CD14-positive monocyte (primary cell): ENCODE results near the gene FBXO30. TPM values are rescaled to one million over a fixed set of nuclear protein-coding genes. Genes with fewer than 3 reads are reported as not detected.

Experiments used
- DNase-seq, 3 donors: peaks; one replicate each; pipeline ENCODE4 v3.0.0-alpha.2; 2011 to 2022
- H2AFZ ChIP-seq: 2 replicates; pipeline ENCODE4 v1.6.0; 2012; ENCODE audit warnings: mild to moderate bottlenecking, low read depth, low read length, inconsistent platforms; ENCODE audit not compliant: insufficient read depth, poor library complexity, severe bottlenecking
- H3K27ac ChIP-seq, 2 donors: 1 replicate in 1 of 2; 2 replicates in 1 of 2; pipeline ENCODE4 v1.5.1; 2012 to 2013; ENCODE audit warnings: low read length in 2 of 2, control low read depth in 1 of 2, inconsistent platforms in 1 of 2, low read depth in 1 of 2, mild to moderate bottlenecking in 1 of 2
- H3K27me3 ChIP-seq, 2 donors: one replicate each; pipeline versions ENCODE4 v1.6.0 to v1.6.1; 2011 to 2013; ENCODE audit warnings: low read length in 2 of 2; ENCODE audit not compliant: control insufficient read depth in 2 of 2, insufficient read depth in 2 of 2
- H3K36me3 ChIP-seq, 2 donors: replicated peaks in 1 of 2; 1 replicate in 1 of 2; 2 replicates in 1 of 2; pipeline versions ENCODE4 v1.5.1 to v1.6.1; 2012 to 2013; ENCODE audit warnings: low read length in 2 of 2, control low read depth in 1 of 2, inconsistent platforms in 1 of 2, mild to moderate bottlenecking in 1 of 2; ENCODE audit not compliant: insufficient read depth in 2 of 2, control insufficient read depth in 1 of 2
- H3K4me1 ChIP-seq, 2 donors: 1 replicate in 1 of 2; 2 replicates in 1 of 2; pipeline versions ENCODE4 v1.5.1 to v1.6.1; 2012 to 2013; ENCODE audit warnings: low read length in 2 of 2, control low read depth in 1 of 2, inconsistent platforms in 1 of 2, mild to moderate bottlenecking in 1 of 2, moderate library complexity in 1 of 2; ENCODE audit not compliant: insufficient read depth in 2 of 2, control insufficient read depth in 1 of 2
- H3K4me2 ChIP-seq: replicated peaks from 2 replicates; pipeline ENCODE3; 2012; ENCODE audit warnings: low read length, moderate library complexity, mild to moderate bottlenecking; ENCODE audit not compliant: poor library complexity, severe bottlenecking; ENCODE audit errors: extremely low read depth
- H3K4me3 ChIP-seq, 3 experiments: fragments of 200-600 bp in 1 of 3; sonication (generic) in 1 of 3; replicated peaks in 1 of 3; 1 replicate in 2 of 3; 2 replicates in 1 of 3; pipeline ENCODE4 v1.5.1; 2011 to 2013; ENCODE audit warnings: low read length in 3 of 3, mild to moderate bottlenecking in 3 of 3, control low read depth in 2 of 3, low read depth in 2 of 3, inconsistent platforms in 1 of 3, moderate library complexity in 1 of 3
- H3K79me2 ChIP-seq: 2 replicates; pipeline ENCODE4 v1.6.0; 2012; ENCODE audit warnings: mild to moderate bottlenecking, control low read depth, inconsistent platforms, low read length, moderate library complexity; ENCODE audit not compliant: insufficient read depth
- H3K9ac ChIP-seq: 2 replicates; pipeline ENCODE4 v1.6.0; 2017; ENCODE audit warnings: low read length, mild to moderate bottlenecking; ENCODE audit not compliant: insufficient read depth, poor library complexity, severe bottlenecking
- H3K9me3 ChIP-seq, 2 donors: replicated peaks in 1 of 2; 1 replicate in 1 of 2; 2 replicates in 1 of 2; pipeline versions ENCODE4 v1.5.1 to v1.6.1; 2012 to 2013; ENCODE audit warnings: low read length in 2 of 2, control low read depth in 1 of 2; ENCODE audit not compliant: control insufficient read depth in 1 of 2, insufficient read depth in 1 of 2
- H4K20me1 ChIP-seq: 2 replicates; pipeline ENCODE4 v1.6.0; 2012; ENCODE audit warnings: mild to moderate bottlenecking, low read length, control low read depth, moderate library complexity; ENCODE audit not compliant: insufficient read depth
- H3K27ac Mint-ChIP-seq, 7 donors: one replicate each; pipeline ENCODE4 v1.8.0; 2020; ENCODE audit warnings: mild to moderate bottlenecking in 7 of 7, mixed read lengths in 7 of 7, moderate library complexity in 6 of 7, inconsistent platforms in 2 of 7
- H3K27me3 Mint-ChIP-seq, 3 donors: one replicate each; pipeline ENCODE4 v1.8.0; 2021 to 2022; ENCODE audit warnings: low read depth in 3 of 3, mild to moderate bottlenecking in 3 of 3, mixed read lengths in 3 of 3, moderate library complexity in 3 of 3, inconsistent platforms in 1 of 3
- H3K36me3 Mint-ChIP-seq, 2 donors: one replicate each; pipeline ENCODE4 v1.8.0; 2020; ENCODE audit warnings: mixed read lengths in 2 of 2, inconsistent platforms in 1 of 2, mild to moderate bottlenecking in 1 of 2
- H3K4me1 Mint-ChIP-seq: one replicate; pipeline ENCODE4 v1.8.0; 2020; ENCODE audit warnings: mild to moderate bottlenecking, mixed read lengths
- H3K4me3 Mint-ChIP-seq, 2 donors: one replicate each; pipeline ENCODE4 v1.8.0; 2020; ENCODE audit warnings: mild to moderate bottlenecking in 2 of 2, mixed read lengths in 2 of 2, moderate library complexity in 1 of 2
- H3K9me3 Mint-ChIP-seq, 7 donors: one replicate each; pipeline ENCODE4 v1.8.0; 2020 to 2022; ENCODE audit warnings: mixed read lengths in 7 of 7, mild to moderate bottlenecking in 6 of 7, moderate library complexity in 6 of 7, inconsistent platforms in 2 of 7
- CTCF ChIP-seq: fragments of 200-600 bp; IDR thresholded peaks from one replicate; pipeline ENCODE4 v1.8.0; 2022; ENCODE audit warnings: antibody characterized with exemption, mild to moderate bottlenecking
- WGBS: methylation state at CpG from one replicate; pipeline ENCODE4 v1.1.5; 2013; ENCODE audit warnings: missing lambda C conversion rate; ENCODE audit not compliant: insufficient coverage; 5-methylcytosine and 5-hydroxymethylcytosine counted together
- intact Hi-C, 2 donors: fragments of 100-400 bp; cut with micrococcal nuclease; formaldehyde crosslinking; loops; one replicate each; pipeline versions ENCODE4 v1.15.0 to v1.15.1; 2023
- polyA plus RNA-seq, 3 donors: library from polyadenylated mRNA; depleted of rRNA in 1 of 3; unstranded in 2 of 3; stranded (reverse) in 1 of 3; fragments of 300-500 nt in 2 of 3; fragments of >200 nt in 1 of 3; fragmentation: Illumina TruSeq in 2 of 3; gene quantifications; 1 replicate in 2 of 3; 2 replicates in 1 of 3; pipeline ENCODE4 v1.2.3, GENCODE V29; 2012 to 2021

The FBXO30 gene
- polyA plus RNA-seq, 3 donors = 0.83 to 1.7 (median 1.1) TPM

- H3K4me1 Mint-ChIP-seq = peaks cover 9% of the 10 kb centered on the region
- Histone ChIP-seq H3K4me2 (no peak overlapping the region), H3K79me2 (peaks cover 55% of the 10 kb centered on the region), H3K4me1 (no peaks in the 10 kb centered on the region), H3K27me3 (no peaks in the 10 kb centered on the region), H3K9ac (no peak overlapping the region), H3K36me3 (peaks cover 40 to 64% of the 10 kb centered on the region in 2 donors), H3K4me3 (no peak overlapping the region), H4K20me1 (peaks cover 83% of the 10 kb centered on the region), H2AFZ (no peak overlapping the region), H3K9me3 (no peaks in the 10 kb centered on the region), H3K27ac (no peak overlapping the region)
- intact Hi-C loops = no loop called here
- DNase-seq = no peak
- H3K9me3 Mint-ChIP-seq = peaks cover 0 to 3% (median 0%) of the 10 kb centered on the region in 7 donors
- H3K36me3 Mint-ChIP-seq = peaks cover 46 to 55% of the 10 kb centered on the region in 2 donors
- no peak for TF ChIP-seq CTCF
- WGBS = 100% methylated on average over 4 of the region's 5 CpGs
- no peak overlapping the region for H3K4me3 Mint-ChIP-seq
- no peaks in the 10 kb centered on the region for H3K27me3 Mint-ChIP-seq
- no peak overlapping the region for H3K27ac Mint-ChIP-seq
These were observed 12.5 kb downstream of the FBXO30 start for GRCh38 chr6:145802141-145802540.

GRCh38 chr6:145801021-145801420 lies 13.6 kb downstream of the FBXO30 start:
- H3K4me3 ChIP-seq = no peak overlapping the region
- H3K9me3 Mint-ChIP-seq = peaks cover 0 to 3% (median 0%) of the 10 kb centered on the region in 7 donors
- no peak overlapping the region for H3K9ac ChIP-seq
- H2AFZ ChIP-seq = no peak overlapping the region
- no peak overlapping the region for H3K4me3 Mint-ChIP-seq
- no peaks in the 10 kb centered on the region for H3K4me1 ChIP-seq
- peaks cover 38 to 61% of the 10 kb centered on the region in 2 donors for H3K36me3 ChIP-seq
- peaks cover 74% of the 10 kb centered on the region for H4K20me1 ChIP-seq
- WGBS = 97% methylated on average over 6 of the region's 6 CpGs
- H3K27ac Mint-ChIP-seq = peak overlapping the region in 2 of 7 donors; percentile 3
- no peaks in the 10 kb centered on the region for H3K9me3 ChIP-seq
- intact Hi-C loops = no loop called here
- no peak for TF ChIP-seq CTCF
- no peak overlapping the region for H3K4me2 ChIP-seq
- peaks cover 45% of the 10 kb centered on the region for H3K79me2 ChIP-seq
- H3K27ac ChIP-seq = no peak overlapping the region
- H3K27me3 Mint-ChIP-seq = no peaks in the 10 kb centered on the region
- H3K4me1 Mint-ChIP-seq = peaks cover 5% of the 10 kb centered on the region
- DNase-seq = no peak
- no peaks in the 10 kb centered on the region for H3K27me3 ChIP-seq
- H3K36me3 Mint-ChIP-seq = peaks cover 43 to 54% of the 10 kb centered on the region in 2 donors
